SJCRH30 (cell line): ENCODE results near the gene KRTAP4-9. TPM values are rescaled to one million over a fixed set of nuclear protein-coding genes. Genes with fewer than 3 reads are reported as not detected.
"Not testable (repeated sequence)": the region's sequence is repeated elsewhere in the genome, so short reads cannot be mapped to it uniquely, and the experiment has no call there.

ENCODE experiments used
- DNase-seq, 2 experiments: peaks; one replicate each; pipeline ENCODE4 v3.0.0-alpha.2; 2015 to 2020
- H3K27ac ChIP-seq: fragments of 250-450 bp; sonication (Bioruptor Pico); 2 replicates; pipeline ENCODE4 v1.5.1; 2020; ENCODE audit warnings: mild to moderate bottlenecking, moderate library complexity
- H3K27me3 ChIP-seq: fragments of 250-450 bp; sonication (Bioruptor Pico); 2 replicates; pipeline ENCODE4 v1.5.1; 2020; ENCODE audit warnings: mild to moderate bottlenecking, moderate library complexity
- H3K36me3 ChIP-seq: fragments of 250-450 bp; sonication (Bioruptor Pico); 2 replicates; pipeline ENCODE4 v1.5.1; 2020; ENCODE audit warnings: mild to moderate bottlenecking, moderate library complexity
- H3K4me1 ChIP-seq: fragments of 250-450 bp; sonication (Bioruptor Pico); 2 replicates; pipeline ENCODE4 v1.5.1; 2020; ENCODE audit warnings: mild to moderate bottlenecking, moderate library complexity
- H3K4me3 ChIP-seq: fragments of 250-450 bp; sonication (Bioruptor Pico); 2 replicates; pipeline ENCODE4 v1.5.1; 2020; ENCODE audit warnings: mild to moderate bottlenecking, moderate library complexity
- H3K9me3 ChIP-seq: fragments of 250-450 bp; sonication (Bioruptor Pico); replicated peaks from 2 replicates; pipeline ENCODE4 v1.5.1; 2020; ENCODE audit warnings: mild to moderate bottlenecking, moderate library complexity
- total RNA-seq: library from RNA; depleted of rRNA; stranded (reverse); fragments of >200 nt; shearing (Covaris generic); gene quantifications from 2 replicates; pipeline ENCODE4 v1.2.3, GENCODE V29; 2014

KRTAP4-9 gene
- total RNA-seq, 1 experiment from 2014 or later = not detected

DNA sequence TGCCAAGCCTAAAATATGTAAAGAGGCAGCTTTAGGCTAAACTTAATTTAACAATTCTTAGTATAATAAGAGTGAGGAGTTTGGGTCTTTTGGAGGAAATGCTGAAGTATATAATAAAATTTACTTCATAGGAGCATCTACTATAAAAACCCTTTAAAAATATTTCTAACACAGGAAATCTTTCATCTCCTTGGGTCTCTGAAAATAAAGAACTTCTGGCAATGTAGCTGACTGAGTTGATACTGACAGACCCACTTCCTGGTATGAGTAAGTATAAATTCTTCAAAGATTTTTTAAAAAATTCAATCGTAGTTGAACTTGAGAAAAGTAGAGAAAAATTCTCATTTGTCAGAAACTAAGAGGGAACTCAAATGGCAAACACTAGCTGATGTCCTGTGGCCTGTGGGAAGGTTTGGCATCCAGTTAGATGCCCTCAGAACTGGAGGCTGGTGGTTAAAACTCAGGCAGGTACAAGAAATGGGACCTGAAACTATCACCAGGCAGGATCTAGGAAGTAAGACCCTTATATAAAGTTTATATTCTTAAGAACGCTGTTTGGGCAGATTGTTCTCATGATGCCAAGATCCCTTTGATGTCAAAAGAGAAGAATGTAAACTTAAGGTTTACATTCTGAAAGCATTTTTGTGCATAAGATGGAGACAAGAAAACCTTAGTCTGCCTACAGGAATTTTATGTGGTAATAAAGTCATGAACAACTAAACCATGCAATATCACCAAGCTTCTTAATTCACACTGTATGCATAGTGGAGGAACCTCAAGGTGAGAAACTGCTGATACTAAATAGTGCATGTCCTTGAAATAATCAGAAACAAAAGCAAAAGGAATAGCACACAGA lies 28.9 kb downstream of the KRTAP4-9 start:
- Histone ChIP-seq H3K27ac (no peak overlapping the region), H3K36me3 (no peaks in the 10 kb centered on the region), H3K4me3 (no peak overlapping the region), H3K4me1 (no peaks in the 10 kb centered on the region), H3K9me3 (no peaks in the 10 kb centered on the region; the same call in 1 of the 2 replicates), H3K27me3 (no peaks in the 10 kb centered on the region)
- no peak for DNase-seq

DNA sequence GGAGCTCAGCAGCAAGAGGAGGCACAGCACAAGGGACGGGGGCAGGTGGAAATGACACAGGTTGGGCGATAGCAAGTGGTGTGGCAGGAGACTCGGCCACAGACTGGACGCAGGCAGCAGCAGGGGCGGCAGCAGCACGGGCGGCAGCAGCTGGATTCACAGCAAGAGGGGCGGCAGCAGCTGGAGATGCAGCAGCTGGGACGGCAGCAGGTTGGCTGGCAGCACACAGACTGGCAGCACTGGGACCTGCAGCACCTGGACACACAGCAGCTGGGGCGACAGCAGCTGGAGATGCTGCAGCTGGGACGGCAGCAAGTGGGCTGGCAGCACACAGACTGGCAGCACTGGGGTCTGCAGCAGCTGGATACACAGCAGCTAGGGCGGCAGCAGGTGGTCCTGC lies 34.7 kb downstream of the KRTAP4-9 start:
- H3K9me3 ChIP-seq = peaks cover 11% of the 10 kb centered on the region
- H3K36me3 ChIP-seq, H3K4me3 ChIP-seq, H3K4me1 ChIP-seq, H3K27me3 ChIP-seq: not testable (repeated sequence)
- peak overlapping the region; percentile 23; the same call in 1 of the 2 replicates for H3K27ac ChIP-seq
- peak; percentile 63 to 70 for DNase-seq

DNA sequence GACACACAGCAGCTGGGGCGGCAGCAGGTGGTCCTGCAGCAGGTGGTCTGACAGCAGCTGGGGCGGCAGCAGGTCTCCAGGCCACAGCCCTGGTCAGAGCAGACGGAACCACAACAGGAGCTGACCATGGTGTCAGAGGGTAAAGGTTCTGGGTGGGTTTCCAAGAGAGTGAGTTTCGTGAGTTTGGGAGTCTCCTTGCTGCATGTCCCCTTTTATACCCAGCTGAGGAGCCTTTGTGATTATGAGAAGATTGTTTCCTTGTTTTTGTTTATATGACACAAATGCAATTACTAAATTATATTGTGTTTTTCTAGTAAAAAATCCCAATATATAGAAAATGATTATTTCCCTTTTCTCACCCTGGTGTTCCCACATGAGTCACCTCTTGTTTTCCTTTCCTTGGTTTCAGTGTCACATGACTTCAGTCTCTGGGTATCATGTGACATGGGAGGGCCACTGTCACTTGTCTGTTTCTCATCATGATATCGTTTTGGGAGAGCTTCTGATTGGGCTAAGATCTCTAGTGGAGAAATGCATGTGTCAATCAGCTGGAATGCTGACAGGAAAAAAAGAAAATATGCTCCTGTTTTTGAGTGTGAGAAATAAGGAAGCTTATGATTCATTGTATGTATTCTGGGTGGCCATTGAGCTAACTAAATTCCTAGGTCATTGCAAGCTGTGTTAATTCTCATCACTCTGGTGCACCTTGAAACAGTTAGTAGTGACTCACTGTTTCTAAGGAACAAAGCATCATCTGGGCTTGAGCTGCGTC lies 35.4 kb downstream of the KRTAP4-9 start, which contains the start of gene KRTAP4-6:
Gene KRTAP4-6, minus strand, starts transcription at position 185 of the 772 bp plus-strand sequence. Its CDS starts 57 bp downstream, at position 128.
- Histone ChIP-seq H3K36me3 (no peaks in the 10 kb centered on the region), H3K9me3 (peaks cover 11% of the 10 kb centered on the region), H3K4me1 (no peaks in the 10 kb centered on the region), H3K27ac (peak within 1 kb of the TSS; percentile 23; the same call in 1 of the 2 replicates), H3K4me3 (no peak within 1 kb of the TSS), H3K27me3 (no peaks in the 10 kb centered on the region)
- peak in 1 of 2 experiments; percentile 11 for DNase-seq

DNA sequence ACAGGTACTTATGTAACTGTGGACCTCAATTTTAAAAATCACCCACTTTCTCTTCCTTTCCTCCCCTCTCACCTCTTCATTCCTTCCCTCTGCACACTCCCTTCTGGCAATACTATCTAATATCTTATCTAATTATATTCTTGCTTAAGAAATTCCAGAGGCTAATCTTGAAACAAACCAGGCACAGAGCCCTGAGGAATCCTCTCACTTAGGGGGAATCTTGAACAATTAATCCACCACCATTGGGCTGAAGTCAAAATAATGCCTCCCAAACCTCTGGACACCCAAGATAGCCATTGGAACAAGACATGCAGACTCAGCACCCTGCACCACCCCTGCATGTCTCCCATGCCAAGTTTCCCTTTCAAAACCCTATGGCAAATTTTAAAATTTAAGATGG lies 36.2 kb downstream of the KRTAP4-9 start:
- no peak for DNase-seq
- no peaks in the 10 kb centered on the region for H3K27me3 ChIP-seq
- no peak overlapping the region for H3K4me3 ChIP-seq
- no peaks in the 10 kb centered on the region for H3K36me3 ChIP-seq
- peaks cover 11% of the 10 kb centered on the region for H3K9me3 ChIP-seq
- H3K27ac ChIP-seq = no peak overlapping the region
- no peaks in the 10 kb centered on the region for H3K4me1 ChIP-seq

DNA sequence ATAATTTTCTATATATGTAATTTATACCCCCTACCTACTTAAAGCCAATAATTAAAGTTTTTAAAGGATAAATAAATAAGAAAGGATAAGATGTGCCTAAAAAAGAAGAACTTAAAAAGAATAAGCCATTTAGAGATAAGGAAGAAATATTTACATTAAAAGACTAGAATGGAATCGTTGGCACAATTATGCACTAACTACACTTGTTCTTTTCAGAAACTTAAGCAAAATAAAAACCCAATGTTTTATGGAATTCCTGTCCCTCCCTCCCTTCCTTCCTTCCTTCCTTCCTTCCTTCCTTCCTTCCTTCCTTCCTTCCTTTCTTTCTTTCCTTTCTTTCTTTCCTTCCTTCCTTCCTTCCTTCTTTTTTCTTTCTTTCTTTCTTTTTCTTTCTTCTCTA lies 39.7 kb downstream of the KRTAP4-9 start:
- peaks cover 11% of the 10 kb centered on the region for H3K9me3 ChIP-seq
- no peak overlapping the region for H3K27ac ChIP-seq
- H3K4me1 ChIP-seq = no peaks in the 10 kb centered on the region
- no peaks in the 10 kb centered on the region for H3K36me3 ChIP-seq
- no peak overlapping the region for H3K4me3 ChIP-seq
- no peaks in the 10 kb centered on the region for H3K27me3 ChIP-seq
- DNase-seq = no peak

DNA sequence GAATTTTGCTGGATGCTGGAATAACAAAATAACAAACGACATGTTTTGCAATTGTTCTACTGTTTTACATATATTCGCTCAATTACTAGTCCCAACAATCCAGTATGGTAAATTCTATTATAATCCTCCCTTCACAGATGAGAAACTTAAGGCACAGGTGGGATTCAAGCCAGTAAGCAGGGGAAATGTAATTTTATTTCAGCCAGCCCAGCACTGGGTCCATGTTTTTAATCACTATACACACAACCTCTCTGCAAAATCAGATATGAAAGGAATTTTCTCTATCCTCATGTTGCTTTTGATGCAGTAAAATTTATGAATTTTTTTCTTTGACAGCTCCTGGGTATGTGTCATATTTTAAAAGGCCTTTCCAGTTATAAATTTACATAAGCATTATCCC lies 40.1 kb downstream of the KRTAP4-9 start:
- peaks cover 11% of the 10 kb centered on the region for H3K9me3 ChIP-seq
- H3K27ac ChIP-seq = no peak overlapping the region
- H3K4me3 ChIP-seq = no peak overlapping the region
- H3K36me3 ChIP-seq = no peaks in the 10 kb centered on the region
- no peaks in the 10 kb centered on the region for H3K4me1 ChIP-seq
- no peak for DNase-seq
- H3K27me3 ChIP-seq = no peaks in the 10 kb centered on the region

DNA sequence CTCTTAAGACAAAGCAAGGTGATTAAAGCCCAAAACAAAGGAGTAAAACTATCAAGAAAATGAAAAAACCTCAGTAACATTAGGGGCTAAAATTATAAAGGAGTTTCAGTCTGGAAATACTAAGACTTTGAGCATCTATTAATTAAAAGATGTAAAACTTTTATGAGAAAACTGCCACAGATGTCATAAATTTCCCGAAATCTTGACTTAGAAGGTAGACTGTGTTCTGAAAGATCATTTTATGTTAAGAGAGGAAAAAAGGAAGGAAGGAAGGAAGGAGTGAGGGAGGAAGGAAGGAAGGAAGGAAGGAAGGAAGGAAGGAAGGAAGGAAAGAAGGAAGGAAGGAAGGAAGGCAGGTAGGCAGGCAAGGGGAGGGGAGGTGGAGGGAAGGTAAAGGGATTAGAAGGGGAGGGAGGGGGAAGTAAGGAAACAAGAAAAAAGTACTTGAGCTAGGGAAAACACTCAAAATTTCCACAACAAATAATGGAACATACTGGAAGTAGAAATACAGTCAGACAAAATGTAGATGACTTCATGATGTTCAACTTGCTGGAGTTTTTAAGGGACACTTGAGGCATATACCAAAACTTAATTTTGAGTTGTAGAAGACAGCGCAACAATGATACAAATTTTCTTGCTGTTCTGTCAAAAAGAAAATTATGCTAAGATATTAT lies 42.5 kb downstream of the KRTAP4-9 start:
- H3K27me3 ChIP-seq = no peaks in the 10 kb centered on the region
- no peaks in the 10 kb centered on the region for H3K4me1 ChIP-seq
- H3K9me3 ChIP-seq = peaks cover 5% of the 10 kb centered on the region; the same call in 1 of the 2 replicates
- DNase-seq = no peak
- no peak overlapping the region for H3K27ac ChIP-seq
- H3K4me3 ChIP-seq = no peak overlapping the region
- H3K36me3 ChIP-seq = no peaks in the 10 kb centered on the region

DNA sequence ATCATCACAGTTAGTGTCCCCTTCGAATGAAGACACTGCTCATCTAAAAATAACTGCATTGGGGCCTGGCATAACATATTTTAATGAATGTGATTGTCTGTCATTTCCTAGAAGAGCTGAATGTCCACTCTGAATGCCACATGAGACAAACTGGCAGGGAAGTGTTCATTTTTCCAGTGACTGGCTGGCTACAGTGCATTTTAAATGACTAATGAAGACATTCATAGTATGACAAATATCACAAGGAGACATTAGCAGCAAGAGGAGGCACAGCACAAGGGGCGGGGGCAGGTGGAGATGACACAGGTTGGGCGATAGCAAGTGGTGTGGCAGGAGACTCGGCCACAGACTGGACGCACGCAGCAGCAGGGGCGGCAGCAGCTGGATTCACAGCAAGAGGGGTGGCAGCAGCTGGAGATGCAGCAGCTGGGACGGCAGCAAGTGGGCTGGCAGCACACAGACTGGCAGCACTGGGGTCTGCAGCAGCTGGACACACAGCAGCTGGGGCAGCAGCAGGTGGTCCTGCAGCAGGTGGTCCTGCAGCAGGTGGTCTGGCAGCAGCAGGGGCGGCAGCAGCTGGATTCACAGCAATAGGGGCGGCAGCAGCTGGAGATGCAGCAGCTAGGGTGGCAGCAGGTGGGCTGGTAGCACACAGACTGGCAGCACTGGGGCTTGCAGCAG lies 43.9 kb downstream of the KRTAP4-9 start:
- peak; percentile 57 to 59 for DNase-seq
- H3K36me3 ChIP-seq, H3K27me3 ChIP-seq, H3K9me3 ChIP-seq, H3K4me3 ChIP-seq, H3K4me1 ChIP-seq: not testable (repeated sequence)
- peak overlapping the region; percentile 2; the same call in 1 of the 2 replicates for H3K27ac ChIP-seq

DNA sequence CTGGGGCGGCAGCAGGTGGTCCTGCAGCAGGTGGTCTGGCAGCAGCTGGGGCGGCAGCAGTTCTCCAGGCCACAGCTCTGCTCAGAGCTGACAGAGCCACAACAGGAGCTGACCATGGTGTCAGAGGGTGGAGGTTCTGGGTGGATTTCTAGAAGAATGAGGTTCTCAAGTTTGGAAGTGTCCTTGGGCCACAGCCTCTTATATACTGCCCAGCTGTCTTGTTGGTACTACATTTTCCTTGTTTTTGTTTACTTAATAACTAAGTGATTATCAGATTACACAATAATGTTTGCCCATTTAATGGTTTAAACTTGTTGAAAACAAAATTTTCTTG lies 44.4 kb downstream of the KRTAP4-9 start, which contains the start of gene KRTAP4-5:
Gene KRTAP4-5, minus strand, starts transcription at position 174 of the 334 bp plus-strand sequence. Its CDS starts 58 bp downstream, at position 116.
- Histone ChIP-seq H3K27me3 (no peaks in the 10 kb centered on the region), H3K36me3 (no peaks in the 10 kb centered on the region), H3K4me3 (no peak within 1 kb of the TSS), H3K4me1 (no peaks in the 10 kb centered on the region), H3K27ac (peak within 1 kb of the TSS; percentile 2; the same call in 1 of the 2 replicates), H3K9me3 (no peaks in the 10 kb centered on the region)
- DNase-seq = no peak

DNA sequence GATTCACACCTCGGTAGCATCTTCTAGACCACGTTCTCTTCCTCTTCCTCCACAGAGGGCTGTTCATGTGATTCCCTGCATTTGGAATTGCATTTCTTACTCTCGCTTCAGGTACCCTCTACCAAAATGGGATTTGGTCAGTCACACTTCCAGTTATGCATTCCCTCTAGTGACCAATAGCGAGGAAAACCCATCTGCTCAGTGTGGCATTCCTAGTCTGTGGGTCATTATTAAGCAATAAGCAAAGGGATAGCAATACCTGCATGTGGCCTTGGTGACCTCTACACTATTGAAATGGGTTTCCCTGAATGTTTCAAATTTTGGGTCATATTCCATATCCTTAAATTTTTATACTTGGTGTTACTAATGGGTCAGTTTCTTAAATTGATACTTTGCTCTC lies 44.8 kb downstream of the KRTAP4-9 start:
- Histone ChIP-seq H3K9me3 (no peaks in the 10 kb centered on the region), H3K27me3 (no peaks in the 10 kb centered on the region), H3K4me3 (no peak overlapping the region), H3K4me1 (no peaks in the 10 kb centered on the region), H3K36me3 (no peaks in the 10 kb centered on the region), H3K27ac (no peak overlapping the region)
- no peak for DNase-seq

DNA sequence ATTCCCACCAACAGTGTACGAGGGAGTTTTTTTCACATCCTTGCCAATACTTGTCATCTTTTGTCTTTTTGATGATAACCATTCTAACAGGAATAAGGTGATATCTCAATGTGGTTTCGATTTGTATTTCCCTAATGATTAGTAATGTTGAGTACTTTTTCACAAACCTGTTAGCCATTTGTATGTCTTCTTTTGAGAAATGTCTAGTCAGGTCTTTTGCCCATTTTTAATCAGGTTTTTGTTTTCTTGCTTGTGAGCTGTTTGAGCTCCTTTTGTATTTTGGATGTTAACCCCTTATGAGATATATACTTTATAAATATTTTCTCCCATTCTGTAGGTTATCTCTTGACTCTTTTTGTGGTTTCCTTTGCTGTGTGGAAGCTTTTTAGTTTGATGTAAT lies 46.3 kb downstream of the KRTAP4-9 start:
- Histone ChIP-seq H3K4me1 (no peaks in the 10 kb centered on the region), H3K4me3 (no peak overlapping the region), H3K9me3 (no peaks in the 10 kb centered on the region), H3K27ac (no peak overlapping the region), H3K27me3 (no peaks in the 10 kb centered on the region), H3K36me3 (no peaks in the 10 kb centered on the region)
- no peak for DNase-seq

DNA sequence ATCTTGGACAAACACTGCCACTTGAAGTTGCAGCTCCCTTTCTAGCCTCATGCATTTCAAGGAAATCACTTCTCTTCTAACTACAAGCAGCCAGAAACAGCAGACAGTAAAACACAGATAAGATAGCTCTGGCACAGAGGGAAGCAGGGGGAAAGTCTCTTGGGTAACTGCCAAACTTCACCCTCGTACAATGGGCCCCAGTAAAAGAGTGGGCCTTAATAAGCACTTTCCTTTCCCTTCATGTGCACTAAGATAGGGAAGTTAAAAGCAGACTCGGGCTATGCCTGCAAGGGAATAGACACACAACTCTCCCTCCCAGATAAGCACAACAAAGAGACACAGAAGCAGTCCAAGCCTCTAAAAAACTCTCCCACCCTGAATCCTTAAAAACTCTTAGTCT lies 48.7 kb downstream of the KRTAP4-9 start:
- H3K27ac ChIP-seq = no peak overlapping the region

More for the DNA sequence above, 48.7 kb downstream of the KRTAP4-9 start:
- H3K9me3 ChIP-seq = no peaks in the 10 kb centered on the region
- no peaks in the 10 kb centered on the region for H3K27me3 ChIP-seq
- no peaks in the 10 kb centered on the region for H3K36me3 ChIP-seq
- no peak for DNase-seq
- H3K4me1 ChIP-seq = no peaks in the 10 kb centered on the region
- H3K4me3 ChIP-seq = no peak overlapping the region
